ENCODE measurements around the gene PRDM16.
A peak's percentile ranks its signal among the peaks of the same experiment; 100 is the strongest.

Gene PRDM16

GRCh38 chr1:3483801-3484444, 414.9 kb downstream of the PRDM16 start:
- peak; percentile 65 for DNase-seq

- no peak for DNase-seq
These were observed 416.0 kb downstream of the PRDM16 start for GRCh38 chr1:3485016-3485415.

Data from eye (tissue), 1 donor.